Esophagus muscularis mucosa (tissue), 4 donors: Measurements from ENCODE around the gene SNAP29.

Source experiments
- EP300 ChIP-seq: sonication (generic); formaldehyde crosslinking; IDR thresholded peaks from one replicate; pipeline ENCODE4 v1.6.1; 2017; ENCODE audit warnings: antibody characterized with exemption
- POLR2A ChIP-seq: fragments of 450-650 bp; IDR thresholded peaks from one replicate; pipeline ENCODE4 v1.6.1; 2017; ENCODE audit warnings: antibody characterized with exemption, moderate library complexity, mild to moderate bottlenecking, low read depth
- POLR2AphosphoS5 ChIP-seq, 2 donors: sonication (generic); formaldehyde crosslinking; IDR thresholded peaks; one replicate each; pipeline ENCODE4 v1.6.1; 2017; ENCODE audit warnings: antibody characterized with exemption in 2 of 2
- TF ChIP-seq, protein P1 (sequence below), 3 experiments: fragments of 200-600 bp in 2 of 3; fragments of 450-650 bp in 1 of 3; sonication (generic) in 2 of 3; IDR thresholded peaks; one replicate each; pipeline ENCODE4 v1.5.1; 2017 to 2019; ENCODE audit warnings: antibody characterized with exemption in 3 of 3, mild to moderate bottlenecking in 2 of 3, moderate library complexity in 1 of 3

DNA sequence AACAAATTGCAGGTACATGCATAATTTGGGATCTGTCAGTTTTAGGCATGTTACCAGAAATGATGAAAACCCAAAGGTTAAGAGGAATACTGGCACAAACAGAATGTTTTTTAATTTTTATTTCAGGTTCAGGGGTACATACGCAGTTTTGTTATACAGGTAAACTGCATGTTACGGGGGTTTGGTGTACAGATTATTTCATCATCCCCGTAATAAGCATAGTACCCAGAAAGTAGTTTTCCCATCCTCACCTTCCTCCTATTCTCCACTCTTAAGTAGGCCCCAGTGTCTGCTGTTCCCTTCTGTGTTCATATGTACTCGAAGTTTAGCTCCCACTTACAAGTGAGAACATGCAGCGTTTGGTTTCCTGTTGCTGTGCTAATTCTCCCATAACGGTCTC lies 33.2 kb upstream of the SNAP29 start:
- TF ChIP-seq, protein P1, sequence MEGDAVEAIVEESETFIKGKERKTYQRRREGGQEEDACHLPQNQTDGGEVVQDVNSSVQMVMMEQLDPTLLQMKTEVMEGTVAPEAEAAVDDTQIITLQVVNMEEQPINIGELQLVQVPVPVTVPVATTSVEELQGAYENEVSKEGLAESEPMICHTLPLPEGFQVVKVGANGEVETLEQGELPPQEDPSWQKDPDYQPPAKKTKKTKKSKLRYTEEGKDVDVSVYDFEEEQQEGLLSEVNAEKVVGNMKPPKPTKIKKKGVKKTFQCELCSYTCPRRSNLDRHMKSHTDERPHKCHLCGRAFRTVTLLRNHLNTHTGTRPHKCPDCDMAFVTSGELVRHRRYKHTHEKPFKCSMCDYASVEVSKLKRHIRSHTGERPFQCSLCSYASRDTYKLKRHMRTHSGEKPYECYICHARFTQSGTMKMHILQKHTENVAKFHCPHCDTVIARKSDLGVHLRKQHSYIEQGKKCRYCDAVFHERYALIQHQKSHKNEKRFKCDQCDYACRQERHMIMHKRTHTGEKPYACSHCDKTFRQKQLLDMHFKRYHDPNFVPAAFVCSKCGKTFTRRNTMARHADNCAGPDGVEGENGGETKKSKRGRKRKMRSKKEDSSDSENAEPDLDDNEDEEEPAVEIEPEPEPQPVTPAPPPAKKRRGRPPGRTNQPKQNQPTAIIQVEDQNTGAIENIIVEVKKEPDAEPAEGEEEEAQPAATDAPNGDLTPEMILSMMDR (IDR thresholded peaks at IDR 0.05): no peak
- TF ChIP-seq EP300 (no peak), POLR2AphosphoS5 (IDR thresholded peaks at IDR 0.05) (no peak), POLR2A (no peak)
